OCI-LY3 (cell line): Measurements from ENCODE around the gene THAP11.

ENCODE experiments used
- EZH2phosphoT487 ChIP-seq: fragments of 200-600 bp; shearing (Covaris generic); IDR thresholded peaks from 2 replicates; pipeline ENCODE4 v1.6.1; 2018; ENCODE audit warnings: antibody characterized with exemption, mixed run types, low read depth
- TF ChIP-seq, protein P1 (sequence below): fragments of 200-600, 300-600 bp; sonication (generic); IDR thresholded peaks from 2 replicates; pipeline ENCODE4 v1.5.1; 2014; ENCODE audit warnings: antibody characterized with exemption, low read length, low read depth

DNA sequence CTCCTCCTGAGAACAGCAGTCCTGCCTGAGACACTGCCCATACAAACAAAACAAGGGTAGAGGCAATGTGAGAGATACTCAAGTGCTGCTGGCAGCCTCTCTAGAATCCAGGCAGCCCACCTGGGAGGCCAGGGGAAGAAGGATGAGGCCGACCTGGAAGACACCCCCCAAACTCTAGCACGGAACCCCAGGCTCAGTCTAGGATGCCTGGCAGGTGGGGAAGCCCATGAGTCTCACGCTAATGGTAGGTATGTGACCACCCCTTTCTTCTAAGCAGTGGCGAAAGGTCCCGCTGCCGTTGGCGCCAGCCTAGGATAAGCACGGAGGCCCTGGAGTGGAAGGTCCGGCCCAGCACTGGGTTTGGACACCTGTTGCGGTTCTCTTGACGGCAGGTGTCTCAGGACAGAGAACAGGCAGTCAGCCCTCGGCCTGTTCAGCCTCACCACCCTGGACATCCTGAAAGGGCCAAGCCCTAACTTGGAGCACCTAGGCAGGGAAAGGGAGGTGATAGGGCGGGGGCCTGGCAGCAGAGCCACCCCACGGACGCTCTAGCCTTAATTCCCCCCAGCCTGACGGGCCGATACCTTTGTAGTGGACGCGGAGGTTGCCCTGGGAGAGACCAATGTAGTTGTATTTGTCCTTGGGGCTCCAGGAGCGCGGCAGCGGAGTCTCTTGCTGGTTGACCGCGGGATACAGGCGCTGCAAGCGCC lies 36.2 kb upstream of the THAP11 start:
- TF ChIP-seq, protein P1, sequence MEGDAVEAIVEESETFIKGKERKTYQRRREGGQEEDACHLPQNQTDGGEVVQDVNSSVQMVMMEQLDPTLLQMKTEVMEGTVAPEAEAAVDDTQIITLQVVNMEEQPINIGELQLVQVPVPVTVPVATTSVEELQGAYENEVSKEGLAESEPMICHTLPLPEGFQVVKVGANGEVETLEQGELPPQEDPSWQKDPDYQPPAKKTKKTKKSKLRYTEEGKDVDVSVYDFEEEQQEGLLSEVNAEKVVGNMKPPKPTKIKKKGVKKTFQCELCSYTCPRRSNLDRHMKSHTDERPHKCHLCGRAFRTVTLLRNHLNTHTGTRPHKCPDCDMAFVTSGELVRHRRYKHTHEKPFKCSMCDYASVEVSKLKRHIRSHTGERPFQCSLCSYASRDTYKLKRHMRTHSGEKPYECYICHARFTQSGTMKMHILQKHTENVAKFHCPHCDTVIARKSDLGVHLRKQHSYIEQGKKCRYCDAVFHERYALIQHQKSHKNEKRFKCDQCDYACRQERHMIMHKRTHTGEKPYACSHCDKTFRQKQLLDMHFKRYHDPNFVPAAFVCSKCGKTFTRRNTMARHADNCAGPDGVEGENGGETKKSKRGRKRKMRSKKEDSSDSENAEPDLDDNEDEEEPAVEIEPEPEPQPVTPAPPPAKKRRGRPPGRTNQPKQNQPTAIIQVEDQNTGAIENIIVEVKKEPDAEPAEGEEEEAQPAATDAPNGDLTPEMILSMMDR = no peak
- TF ChIP-seq EZH2phosphoT487 = no peak
